Dermis lymphatic vessel endothelial cell (primary cell): ENCODE results near the gene TCERG1. TPM values are rescaled to one million over a fixed set of nuclear protein-coding genes. Genes with fewer than 3 reads are reported as not detected.

Experiments used
- total RNA-seq: library from RNA; depleted of rRNA; stranded (reverse); fragments of >200 nt; gene quantifications from 2 replicates; pipeline ENCODE4 v1.2.1, GENCODE V29; 2014

The TCERG1 gene
- total RNA-seq = 17.4 and 25.4 TPM in 2 replicates

GRCh38 chr5:146446861-146447733 lies at the start of gene TCERG1:
TSS of gene TCERG1 (plus strand) at chr5:146447333. CDS start at chr5:146447350, 17 bp downstream.

DNA sequence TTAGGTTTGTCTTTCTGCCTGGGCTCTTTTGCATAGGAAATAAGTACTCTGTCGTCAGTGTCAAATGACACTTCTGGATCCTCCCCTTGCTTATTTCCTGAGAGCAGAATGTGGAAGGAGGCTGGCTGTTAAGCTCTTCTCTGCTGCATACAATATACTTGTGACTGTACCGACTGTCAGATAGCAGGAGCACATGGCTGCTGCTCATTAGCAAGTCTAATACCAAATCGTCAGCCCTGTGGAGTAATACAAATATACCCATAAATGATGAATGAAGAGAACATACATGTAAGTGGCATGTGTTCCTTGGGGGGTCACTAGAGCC lies 69.0 kb downstream of the TCERG1 start, which contains the start of gene GPR151:
Gene GPR151, minus strand, starts transcription at position 40 of the 325 bp plus-strand sequence. CDS start 77 bp downstream, outside the sequence.

Other genes starting within 250 kb of the TCERG1 start
- gene RBM27, start 243.7 kb upstream of the TCERG1 start, total RNA-seq = 17.3 and 22.9 TPM in 2 replicates
- gene POU4F3, start 108.5 kb upstream of the TCERG1 start, total RNA-seq = under 0.01 and 0.09 TPM in 2 replicates
- gene GPR151, start 68.9 kb downstream of the TCERG1 start, total RNA-seq = not detected in 2 replicates